Ishikawa (cell line): ENCODE results near the gene COL23A1.

ENCODE experiments used
- CEBPB ChIP-seq: IDR thresholded peaks from 2 replicates; pipeline ENCODE4 v1.6.1; 2012
- CREB1 ChIP-seq: IDR thresholded peaks from 2 replicates; pipeline ENCODE4 v1.6.1; 2012; ENCODE audit warnings: low read depth
- EGR1 ChIP-seq: IDR thresholded peaks from 2 replicates; pipeline ENCODE4 v1.6.1; 2012
- EP300 ChIP-seq: IDR thresholded peaks from 2 replicates; pipeline ENCODE4 v1.6.1; 2012; ENCODE audit warnings: borderline replicate concordance
- FOXM1 ChIP-seq: IDR thresholded peaks from 2 replicates; pipeline ENCODE4 v1.6.1; 2012; ENCODE audit warnings: low read depth, borderline replicate concordance
- MAX ChIP-seq: IDR thresholded peaks from 2 replicates; pipeline ENCODE4 v1.6.1; 2012
- NFIC ChIP-seq: IDR thresholded peaks from 2 replicates; pipeline ENCODE4 v1.6.1; 2012
- RAD21 ChIP-seq: IDR thresholded peaks from 2 replicates; pipeline ENCODE4 v1.6.1; 2012; ENCODE audit warnings: low read depth
- TAF1 ChIP-seq: IDR thresholded peaks from 2 replicates; pipeline ENCODE4 v1.6.1; 2012; ENCODE audit warnings: low read depth, mild to moderate bottlenecking
- TCF12 ChIP-seq: IDR thresholded peaks from 2 replicates; pipeline ENCODE4 v1.6.1; 2012; ENCODE audit warnings: low read depth
- TEAD4 ChIP-seq: IDR thresholded peaks from 2 replicates; pipeline ENCODE4 v1.6.1; 2012
- YY1 ChIP-seq: IDR thresholded peaks from 2 replicates; pipeline ENCODE4 v1.6.1; 2012; ENCODE audit warnings: low read depth
- ZBTB7A ChIP-seq: IDR thresholded peaks from 2 replicates; pipeline ENCODE4 v1.6.1; 2012; ENCODE audit warnings: low read depth
- TF ChIP-seq, protein P1 (sequence below): IDR thresholded peaks from 2 replicates; pipeline ENCODE4 v1.6.1; 2012; ENCODE audit warnings: low read depth, mild to moderate bottlenecking
- TF ChIP-seq, protein P2 (sequence below): IDR thresholded peaks from 2 replicates; pipeline ENCODE4 v1.6.1; 2012

The COL23A1 gene

DNA sequence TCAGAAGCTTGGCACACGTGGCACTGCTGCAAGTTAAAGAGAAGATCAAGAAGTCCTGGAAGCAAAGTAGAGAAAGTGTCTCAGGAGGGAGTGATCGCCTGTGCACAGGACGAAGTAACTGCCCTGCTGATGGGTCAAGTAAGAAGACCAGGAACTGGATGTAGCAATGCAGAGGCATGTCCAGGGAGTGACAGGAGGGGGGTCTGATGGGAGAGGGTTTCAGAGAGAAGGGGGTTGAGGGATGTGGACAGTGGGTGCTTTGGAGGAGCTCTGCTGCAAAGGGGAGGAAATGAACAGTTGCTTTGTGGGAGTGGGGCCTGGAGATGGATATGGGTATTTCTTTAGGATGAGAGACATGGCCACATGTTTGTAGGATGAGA lies 297.4 kb downstream of the COL23A1 start:
- TF ChIP-seq NFIC (no peak), CREB1 (no peak), ZBTB7A (no peak), RAD21 (no peak), CEBPB (no peak), YY1 (no peak), TAF1 (no peak), MAX (no peak), TEAD4 (no peak), EP300 (no peak), EGR1 (no peak), TCF12 (no peak), FOXM1 (no peak)
- TF ChIP-seq, protein P1, sequence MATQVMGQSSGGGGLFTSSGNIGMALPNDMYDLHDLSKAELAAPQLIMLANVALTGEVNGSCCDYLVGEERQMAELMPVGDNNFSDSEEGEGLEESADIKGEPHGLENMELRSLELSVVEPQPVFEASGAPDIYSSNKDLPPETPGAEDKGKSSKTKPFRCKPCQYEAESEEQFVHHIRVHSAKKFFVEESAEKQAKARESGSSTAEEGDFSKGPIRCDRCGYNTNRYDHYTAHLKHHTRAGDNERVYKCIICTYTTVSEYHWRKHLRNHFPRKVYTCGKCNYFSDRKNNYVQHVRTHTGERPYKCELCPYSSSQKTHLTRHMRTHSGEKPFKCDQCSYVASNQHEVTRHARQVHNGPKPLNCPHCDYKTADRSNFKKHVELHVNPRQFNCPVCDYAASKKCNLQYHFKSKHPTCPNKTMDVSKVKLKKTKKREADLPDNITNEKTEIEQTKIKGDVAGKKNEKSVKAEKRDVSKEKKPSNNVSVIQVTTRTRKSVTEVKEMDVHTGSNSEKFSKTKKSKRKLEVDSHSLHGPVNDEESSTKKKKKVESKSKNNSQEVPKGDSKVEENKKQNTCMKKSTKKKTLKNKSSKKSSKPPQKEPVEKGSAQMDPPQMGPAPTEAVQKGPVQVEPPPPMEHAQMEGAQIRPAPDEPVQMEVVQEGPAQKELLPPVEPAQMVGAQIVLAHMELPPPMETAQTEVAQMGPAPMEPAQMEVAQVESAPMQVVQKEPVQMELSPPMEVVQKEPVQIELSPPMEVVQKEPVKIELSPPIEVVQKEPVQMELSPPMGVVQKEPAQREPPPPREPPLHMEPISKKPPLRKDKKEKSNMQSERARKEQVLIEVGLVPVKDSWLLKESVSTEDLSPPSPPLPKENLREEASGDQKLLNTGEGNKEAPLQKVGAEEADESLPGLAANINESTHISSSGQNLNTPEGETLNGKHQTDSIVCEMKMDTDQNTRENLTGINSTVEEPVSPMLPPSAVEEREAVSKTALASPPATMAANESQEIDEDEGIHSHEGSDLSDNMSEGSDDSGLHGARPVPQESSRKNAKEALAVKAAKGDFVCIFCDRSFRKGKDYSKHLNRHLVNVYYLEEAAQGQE, result no peak
- TF ChIP-seq, protein P2, sequence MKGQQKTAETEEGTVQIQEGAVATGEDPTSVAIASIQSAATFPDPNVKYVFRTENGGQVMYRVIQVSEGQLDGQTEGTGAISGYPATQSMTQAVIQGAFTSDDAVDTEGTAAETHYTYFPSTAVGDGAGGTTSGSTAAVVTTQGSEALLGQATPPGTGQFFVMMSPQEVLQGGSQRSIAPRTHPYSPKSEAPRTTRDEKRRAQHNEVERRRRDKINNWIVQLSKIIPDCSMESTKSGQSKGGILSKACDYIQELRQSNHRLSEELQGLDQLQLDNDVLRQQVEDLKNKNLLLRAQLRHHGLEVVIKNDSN, result no peak

GRCh38 chr5:178291969-178292825 lies 298.0 kb downstream of the COL23A1 start:
- TF ChIP-seq RAD21, result no peak

GRCh38 chr5:178291161-178291561 lies 299.0 kb downstream of the COL23A1 start:
- TF ChIP-seq CEBPB (no peak), TAF1 (no peak), EGR1 (no peak), TEAD4 (no peak), NFIC (no peak), TCF12 (no peak)
- TF ChIP-seq, protein P1, result no peak

DNA sequence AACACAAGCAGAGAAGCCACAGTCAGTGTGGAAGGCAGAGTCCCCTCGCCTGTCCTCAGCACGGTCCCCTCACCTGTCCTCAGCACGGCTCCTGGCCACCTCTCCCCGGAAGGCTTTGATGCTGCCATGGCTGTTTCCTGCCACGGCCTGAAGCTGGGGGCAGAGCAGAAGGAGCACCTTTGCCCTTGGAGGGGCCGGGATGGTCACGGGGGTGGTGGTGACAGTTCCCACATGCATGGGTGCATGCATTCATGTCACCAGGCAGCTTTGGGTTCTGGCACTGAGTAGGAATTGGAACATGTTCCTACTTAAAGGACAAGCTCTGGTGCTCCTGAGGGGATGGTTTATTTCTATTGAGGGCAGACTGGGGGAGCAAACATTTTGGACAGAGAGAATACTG lies 299.8 kb downstream of the COL23A1 start:
- TF ChIP-seq TAF1 (no peak), EGR1 (no peak), ZBTB7A (no peak), EP300 (no peak), CREB1 (no peak), YY1 (no peak), RAD21 (no peak), FOXM1 (no peak), CEBPB (no peak)
- TF ChIP-seq, protein P2, result no peak
- TF ChIP-seq, protein P1, result no peak

DNA sequence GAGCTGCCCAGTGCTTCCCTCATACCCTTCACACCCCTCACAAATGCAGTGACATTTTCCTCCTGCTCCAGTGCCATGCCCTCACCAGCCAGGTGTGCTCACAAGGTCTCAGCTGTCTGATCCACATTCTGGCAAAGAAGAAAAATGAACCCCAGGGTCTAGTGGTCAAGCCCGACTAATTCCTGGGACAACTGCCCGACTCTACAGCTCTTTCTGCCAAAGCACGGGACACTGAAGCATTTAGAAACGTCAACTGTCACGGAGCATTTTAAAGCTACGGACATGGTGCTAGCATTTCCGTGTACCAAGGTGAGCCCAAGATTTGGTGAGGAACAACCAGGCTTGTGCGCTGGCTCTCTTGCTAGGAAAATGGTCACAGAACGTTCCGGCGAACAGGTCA lies 300.8 kb downstream of the COL23A1 start:
- TF ChIP-seq TEAD4 (0 out of 2 replicates have a peak, but pooled peaks have one; percentile 25), MAX (no peak), EP300 (peak; percentile 53; the same call in 1 of the 2 replicates), RAD21 (peak; percentile 16; the same call in 1 of the 2 replicates), CREB1 (no peak), TAF1 (no peak), CEBPB (no peak), EGR1 (no peak), FOXM1 (no peak), TCF12 (peak; percentile 48; the same call in 1 of the 2 replicates), NFIC (peak; percentile 59), ZBTB7A (no peak), YY1 (no peak)
- TF ChIP-seq, protein P1, result no peak
- TF ChIP-seq, protein P2, result no peak
